ENCODE measurements around the gene OR8I2.

GRCh38 chr11:56066980-56067379 lies 26.1 kb upstream of the OR8I2 start:
- TF ChIP-seq CTCF (conservative IDR thresholded peaks at IDR 0.05; ENCODE audit: low read depth, low read length) (no peak), POLR2A (IDR thresholded peaks at IDR 0.05; ENCODE audit: low read depth, low read length) (no peak), SMC3 (IDR thresholded peaks at IDR 0.05; ENCODE audit: low read depth, low read length) (no peak), MAZ (IDR thresholded peaks at IDR 0.05; ENCODE audit: borderline replicate concordance, low read depth, low read length) (no peak), MXI1 (IDR thresholded peaks at IDR 0.05; ENCODE audit: borderline replicate concordance, low read depth, low read length) (no peak)
